ENCODE results near the gene CFAP410.

CFAP410 gene

DNA sequence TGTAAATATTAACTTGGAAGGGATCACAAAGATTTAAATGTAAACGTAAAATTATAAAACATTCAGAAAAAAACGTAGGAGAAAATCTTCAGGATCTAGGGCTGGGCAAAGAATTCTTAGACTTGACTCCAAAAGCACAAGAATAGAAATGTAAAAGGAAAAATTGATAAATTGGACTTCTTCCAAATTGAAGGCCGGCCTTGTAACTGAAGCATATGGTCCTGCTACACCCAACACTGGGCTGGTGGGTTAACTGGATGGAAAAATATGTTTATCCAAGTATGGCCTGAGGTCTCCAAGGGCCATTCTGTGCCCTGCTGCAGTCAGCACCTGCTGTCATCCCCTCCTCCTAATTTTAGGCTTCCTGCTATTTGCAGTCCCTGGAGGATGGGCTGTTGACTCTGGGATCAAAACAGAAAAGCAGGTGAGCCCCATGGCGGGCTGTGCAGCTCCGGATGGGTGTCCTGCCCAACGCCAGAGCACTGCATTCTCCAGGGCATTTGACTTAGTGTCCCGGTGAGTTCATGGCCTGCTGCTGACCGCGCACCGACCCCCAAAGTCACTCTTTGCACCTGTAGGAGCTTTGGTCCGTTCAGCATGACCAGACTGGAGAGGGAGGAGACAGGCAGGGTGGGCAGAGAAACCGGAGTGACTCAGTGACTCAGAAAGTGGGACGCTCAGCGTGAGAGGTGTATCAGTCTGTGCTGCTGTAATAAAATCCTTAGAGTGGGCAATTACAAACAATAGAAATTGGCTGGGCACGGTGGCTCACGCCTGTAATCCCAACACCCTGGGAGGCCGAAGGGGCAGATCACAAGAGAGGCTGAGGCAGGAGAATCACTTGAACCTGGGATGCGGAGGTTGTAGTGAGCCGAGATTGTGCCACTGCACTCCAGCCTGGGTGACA lies 59.6 kb downstream of the CFAP410 start:
- no peak for DNase-seq
